Activated CD8-positive, alpha-beta T cell treated with anti-CD3 and anti-CD28 coated beads for 36 hours (primary cell): ENCODE data around the gene TRIM51. TPM values are rescaled to one million over a fixed set of nuclear protein-coding genes. Genes with fewer than 3 reads are reported as not detected.
"Not testable (repeated sequence)": the region's sequence is repeated elsewhere in the genome, so short reads cannot be mapped to it uniquely, and the experiment has no call there.

Source experiments
- ATAC-seq: fragments of 200-7000 bp; cut with Tn5 transposase; one replicate; pipeline ENCODE4 v1.10.0; 2021; ENCODE audit warnings: mild to moderate bottlenecking, moderate library complexity
- CTCF ChIA-PET: fragments of 350-600 bp; sonication (Branson Sonifier 250); formaldehyde crosslinking; loops from one replicate; lab custom pipeline; 2021; ENCODE audit warnings: antibody characterized with exemption; lab: Charles Lee
- POLR2A ChIA-PET: fragments of 350-600 bp; sonication (Branson Sonifier 250); formaldehyde crosslinking; loops from one replicate; lab custom pipeline; 2021; ENCODE audit warnings: antibody characterized with exemption; lab: Charles Lee
- DNase-seq: peaks from one replicate; pipeline ENCODE4 v3.0.0-alpha.2; 2020
- H3K27ac Mint-ChIP-seq: one replicate; pipeline ENCODE4 v1.8.0; 2021; ENCODE audit warnings: mild to moderate bottlenecking, mixed read lengths
- H3K27me3 Mint-ChIP-seq: one replicate; pipeline ENCODE4 v1.8.0; 2021; ENCODE audit warnings: mixed read lengths
- H3K36me3 Mint-ChIP-seq: one replicate; pipeline ENCODE4 v1.8.0; 2021; ENCODE audit warnings: low read depth, mixed read lengths
- H3K4me1 Mint-ChIP-seq: one replicate; pipeline ENCODE4 v1.8.0; 2021; ENCODE audit warnings: low read depth, mixed read lengths
- H3K4me3 Mint-ChIP-seq: one replicate; pipeline ENCODE4 v1.8.0; 2021; ENCODE audit warnings: mild to moderate bottlenecking, moderate library complexity, mixed read lengths
- H3K9me3 Mint-ChIP-seq: one replicate; pipeline ENCODE4 v1.8.0; 2021; ENCODE audit warnings: mixed read lengths
- intact Hi-C: fragments of 100-400 bp; cut with micrococcal nuclease; formaldehyde crosslinking; loops from one replicate; pipeline ENCODE4 v1.10.0; 2022
- total RNA-seq, 2 experiments: library from RNA; stranded (reverse); gene quantifications; one replicate each; pipeline ENCODE4 v1.2.3, GENCODE V29; 2021
- TF ChIP-seq, protein P1 (sequence below): fragments of 200-600 bp; IDR thresholded peaks from one replicate; pipeline ENCODE4 v1.8.0; 2022; ENCODE audit warnings: antibody characterized with exemption, mild to moderate bottlenecking

The TRIM51 gene
- total RNA-seq, 2 experiments from 2014 or later, result not detected

DNA sequence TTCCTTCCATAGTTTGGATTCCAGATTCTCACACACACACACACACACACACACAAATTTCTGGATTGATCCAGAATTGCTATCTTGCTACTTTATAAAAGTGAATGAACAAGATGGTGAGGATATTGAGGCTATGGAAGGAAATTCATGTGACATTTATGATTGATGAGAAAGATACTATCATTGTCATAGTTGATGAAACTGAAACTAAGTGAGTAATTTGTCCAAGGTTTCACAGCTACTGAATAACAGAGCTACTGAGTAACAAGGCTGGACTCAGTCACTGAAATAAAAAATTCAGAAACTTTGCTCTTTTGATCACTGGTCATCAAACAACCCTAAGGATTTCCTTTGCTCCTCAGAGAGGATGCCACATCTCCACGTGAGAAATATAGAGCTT is 28.4 kb upstream of the TRIM51 start:
- intact Hi-C loops, result no loop called here
- H3K4me1 Mint-ChIP-seq, result no peaks in the 10 kb centered on the region
- TF ChIP-seq, protein P1, sequence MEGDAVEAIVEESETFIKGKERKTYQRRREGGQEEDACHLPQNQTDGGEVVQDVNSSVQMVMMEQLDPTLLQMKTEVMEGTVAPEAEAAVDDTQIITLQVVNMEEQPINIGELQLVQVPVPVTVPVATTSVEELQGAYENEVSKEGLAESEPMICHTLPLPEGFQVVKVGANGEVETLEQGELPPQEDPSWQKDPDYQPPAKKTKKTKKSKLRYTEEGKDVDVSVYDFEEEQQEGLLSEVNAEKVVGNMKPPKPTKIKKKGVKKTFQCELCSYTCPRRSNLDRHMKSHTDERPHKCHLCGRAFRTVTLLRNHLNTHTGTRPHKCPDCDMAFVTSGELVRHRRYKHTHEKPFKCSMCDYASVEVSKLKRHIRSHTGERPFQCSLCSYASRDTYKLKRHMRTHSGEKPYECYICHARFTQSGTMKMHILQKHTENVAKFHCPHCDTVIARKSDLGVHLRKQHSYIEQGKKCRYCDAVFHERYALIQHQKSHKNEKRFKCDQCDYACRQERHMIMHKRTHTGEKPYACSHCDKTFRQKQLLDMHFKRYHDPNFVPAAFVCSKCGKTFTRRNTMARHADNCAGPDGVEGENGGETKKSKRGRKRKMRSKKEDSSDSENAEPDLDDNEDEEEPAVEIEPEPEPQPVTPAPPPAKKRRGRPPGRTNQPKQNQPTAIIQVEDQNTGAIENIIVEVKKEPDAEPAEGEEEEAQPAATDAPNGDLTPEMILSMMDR, result no peak

DNA sequence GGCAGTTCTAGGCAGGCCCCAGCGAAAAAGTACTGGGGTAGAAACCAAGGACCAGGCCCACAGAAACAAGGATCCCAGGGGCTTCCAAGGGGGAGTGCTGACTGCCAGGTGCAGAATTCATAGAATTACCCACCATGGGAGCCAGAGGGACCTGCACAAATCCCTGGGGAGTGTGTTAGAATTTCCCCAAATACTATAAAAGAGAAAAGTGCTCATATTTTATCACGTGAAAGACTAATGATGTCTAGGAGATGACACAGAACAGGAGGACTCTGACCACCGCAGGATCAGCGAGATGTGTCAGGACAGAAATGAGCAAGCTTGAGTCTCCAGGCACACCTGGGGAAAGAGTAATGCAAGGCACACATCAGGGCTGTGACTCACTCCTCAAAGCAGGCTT is 15.7 kb upstream of the TRIM51 start:
- H3K27me3 Mint-ChIP-seq, H3K36me3 Mint-ChIP-seq, DNase-seq, POLR2A ChIA-PET, H3K4me3 Mint-ChIP-seq, H3K27ac Mint-ChIP-seq, ATAC-seq, CTCF ChIA-PET, intact Hi-C loops, H3K4me1 Mint-ChIP-seq: not testable (repeated sequence)
- H3K9me3 Mint-ChIP-seq, result peaks cover 13% of the 10 kb centered on the region

More for the DNA sequence above, 28.4 kb upstream of the TRIM51 start:
- ChIA-PET CTCF (no interaction called here), POLR2A (interaction anchor here (0.8 kb wide), 1 partner anchor 1053 kb away, joined by 3 read pairs; no protein-coding TSS in a partner anchor)
- Mint-ChIP-seq H3K4me3 (no peak overlapping the region), H3K9me3 (peaks cover 10% of the 10 kb centered on the region), H3K27ac (no peak overlapping the region), H3K27me3 (no peaks in the 10 kb centered on the region), H3K36me3 (no peaks in the 10 kb centered on the region)
- ATAC-seq, result no peak
- DNase-seq, result no peak

DNA sequence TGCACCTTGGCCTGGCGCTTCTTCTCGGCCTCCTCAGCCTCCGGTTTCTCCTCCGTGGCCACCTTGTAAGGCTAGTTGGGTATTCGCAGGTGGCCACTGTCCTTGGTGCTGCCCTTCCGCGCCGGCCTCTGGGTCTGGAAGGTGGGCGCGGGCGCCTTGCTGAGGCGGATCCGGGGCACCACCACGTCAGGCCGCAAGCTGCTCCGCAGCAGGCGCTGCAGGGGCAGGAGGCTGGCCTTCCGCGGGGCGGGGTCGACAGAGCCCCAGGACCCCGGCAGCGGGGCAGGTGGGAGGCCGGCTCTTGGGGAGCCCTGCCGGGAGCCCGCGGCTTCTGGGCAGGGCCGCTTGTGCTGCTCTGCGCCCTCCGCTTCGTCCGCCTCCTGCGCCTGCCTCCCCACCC is 10.4 kb upstream of the TRIM51 start:
- ATAC-seq, H3K9me3 Mint-ChIP-seq, H3K27ac Mint-ChIP-seq, H3K4me1 Mint-ChIP-seq, H3K4me3 Mint-ChIP-seq, H3K27me3 Mint-ChIP-seq, H3K36me3 Mint-ChIP-seq, POLR2A ChIA-PET, intact Hi-C loops, DNase-seq, CTCF ChIA-PET: not testable (repeated sequence)

DNA sequence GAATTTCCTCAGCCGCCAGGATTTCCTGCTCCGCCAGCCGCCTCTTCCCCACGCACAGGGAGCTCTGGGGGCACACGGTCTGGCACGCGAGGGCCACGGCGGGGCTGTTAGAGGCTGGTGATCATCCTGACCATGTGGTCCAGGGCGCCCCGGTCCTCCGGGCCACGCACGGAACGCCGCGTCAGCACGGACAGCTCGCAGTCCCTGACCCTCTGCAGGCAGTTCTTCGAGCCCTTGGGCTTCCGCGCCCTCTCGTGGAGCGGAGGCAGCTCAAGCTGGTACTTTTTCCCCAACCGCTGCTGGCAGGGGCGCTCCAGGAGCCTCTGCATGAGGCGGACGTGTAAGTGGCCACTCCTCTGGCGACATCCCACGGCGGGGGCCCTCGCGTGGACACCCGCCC is 10.0 kb upstream of the TRIM51 start:
- H3K4me1 Mint-ChIP-seq, H3K27me3 Mint-ChIP-seq, DNase-seq, H3K36me3 Mint-ChIP-seq, ATAC-seq, intact Hi-C loops, H3K9me3 Mint-ChIP-seq, POLR2A ChIA-PET, CTCF ChIA-PET, H3K4me3 Mint-ChIP-seq, H3K27ac Mint-ChIP-seq: not testable (repeated sequence)

DNA sequence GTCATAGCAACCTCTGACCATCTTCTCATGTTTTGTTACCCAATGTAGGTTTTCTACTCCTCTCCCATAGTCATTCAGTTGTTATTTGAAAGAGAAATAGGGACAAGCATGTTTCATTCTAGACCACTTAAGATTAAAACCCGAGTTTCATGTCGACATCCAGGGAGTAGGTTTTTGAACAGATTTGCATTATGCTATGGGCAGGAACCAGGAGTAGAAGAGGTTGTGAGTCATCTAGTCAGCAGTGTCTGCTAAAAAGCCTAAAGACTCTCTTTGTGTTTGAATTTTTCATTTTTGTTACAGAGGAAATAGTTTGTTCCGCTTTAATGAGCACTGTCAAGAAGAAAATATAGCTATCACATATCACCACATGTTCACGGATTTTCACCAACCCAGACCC is 1.9 kb downstream of the TRIM51 start:
- H3K27me3 Mint-ChIP-seq, intact Hi-C loops, H3K4me3 Mint-ChIP-seq, H3K27ac Mint-ChIP-seq, H3K36me3 Mint-ChIP-seq, ATAC-seq, CTCF ChIA-PET, DNase-seq, POLR2A ChIA-PET, H3K4me1 Mint-ChIP-seq: not testable (repeated sequence)
- peaks cover 10% of the 10 kb centered on the region for H3K9me3 Mint-ChIP-seq

DNA sequence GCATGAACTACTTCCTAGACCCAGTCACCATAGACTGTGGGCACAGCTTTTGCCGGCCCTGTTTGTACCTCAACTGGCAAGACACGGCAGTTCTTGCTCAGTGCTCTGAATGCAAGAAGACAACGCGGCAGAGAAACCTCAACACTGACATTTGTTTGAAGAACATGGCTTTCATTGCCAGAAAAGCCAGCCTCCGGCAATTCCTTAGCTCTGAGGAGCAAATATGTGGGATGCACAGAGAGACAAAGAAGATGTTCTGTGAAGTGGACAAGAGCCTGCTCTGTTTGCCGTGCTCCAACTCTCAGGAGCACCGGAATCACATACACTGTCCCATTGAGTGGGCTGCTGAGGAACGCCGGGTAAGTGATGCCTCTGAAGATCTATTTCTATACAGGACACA is 2.4 kb downstream of the TRIM51 start:
- POLR2A ChIA-PET, intact Hi-C loops: not testable (repeated sequence)

DNA sequence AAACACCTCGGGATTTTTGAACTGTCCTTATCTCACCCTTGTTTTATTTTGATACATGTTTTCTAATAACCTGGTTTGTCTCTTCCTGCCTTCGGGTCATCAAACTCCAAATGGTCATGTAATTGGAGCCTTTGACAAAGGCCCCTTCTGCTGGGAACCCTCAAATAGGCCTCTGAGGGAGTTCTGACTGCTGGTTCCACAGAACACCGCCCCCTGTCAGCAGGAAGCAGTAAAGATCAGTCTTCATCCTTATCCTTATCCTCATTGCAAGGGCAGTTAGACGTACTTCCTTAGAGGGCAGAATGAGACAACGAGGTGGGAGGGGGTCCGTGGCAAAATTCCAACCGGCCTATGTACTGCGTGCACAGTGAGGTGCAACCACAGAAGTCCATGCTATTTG is 12.1 kb downstream of the TRIM51 start:
- POLR2A ChIA-PET, result no interaction called here
- intact Hi-C loops, result no loop called here
- Mint-ChIP-seq H3K27ac (no peak overlapping the region), H3K4me3 (no peak overlapping the region), H3K4me1 (no peaks in the 10 kb centered on the region), H3K9me3 (peaks cover 9% of the 10 kb centered on the region), H3K27me3 (no peaks in the 10 kb centered on the region), H3K36me3 (no peaks in the 10 kb centered on the region)
- DNase-seq (no peak), ATAC-seq (no peak)
- TF ChIP-seq, protein P1, result no peak
- CTCF ChIA-PET, result no interaction called here

More for the DNA sequence above, 2.4 kb downstream of the TRIM51 start:
- CTCF ChIA-PET, H3K27me3 Mint-ChIP-seq, H3K4me3 Mint-ChIP-seq, H3K36me3 Mint-ChIP-seq, ATAC-seq, H3K27ac Mint-ChIP-seq, H3K4me1 Mint-ChIP-seq, DNase-seq: not testable (repeated sequence)
- H3K9me3 Mint-ChIP-seq, result peaks cover 10% of the 10 kb centered on the region
